Psoas muscle (tissue), 8 donors: ENCODE data around the gene BPI. TPM values are rescaled to one million over a fixed set of nuclear protein-coding genes. Genes with fewer than 3 reads are reported as not detected.

Experiments used
- ATAC-seq, 4 donors: fragments of 200-7000 bp; cut with Tn5 transposase; one replicate each; pipeline ENCODE4 v1.9.1; 2020; ENCODE audit warnings: moderate library complexity in 3 of 4, mild to moderate bottlenecking in 2 of 4
- DNase-seq, 2 donors: peaks; one replicate each; pipeline ENCODE4 v3.0.0-alpha.2; 2020
- H3K27ac ChIP-seq: fragments of 200-600 bp; one replicate; pipeline ENCODE4 v1.8.0; 2022
- H3K27me3 ChIP-seq, 3 donors: fragments of 200-600 bp in 1 of 3; one replicate each; pipeline versions ENCODE4 v1.6.1 to v1.8.0; 2013 to 2022; ENCODE audit warnings: low read length in 2 of 3, mild to moderate bottlenecking in 2 of 3, moderate library complexity in 1 of 3; ENCODE audit not compliant: insufficient read depth in 3 of 3
- H3K36me3 ChIP-seq, 2 donors: fragments of 200-600 bp in 1 of 2; one replicate each; pipeline versions ENCODE4 v1.6.1 to v1.8.0; 2013 to 2022; ENCODE audit warnings: low read depth in 1 of 2, mild to moderate bottlenecking in 1 of 2, moderate library complexity in 1 of 2; ENCODE audit not compliant: insufficient read depth in 1 of 2
- H3K4me1 ChIP-seq: fragments of 200-600 bp; one replicate; pipeline ENCODE4 v1.8.0; 2022
- H3K4me3 ChIP-seq: fragments of 200-600 bp; one replicate; pipeline ENCODE4 v1.8.0; 2022; ENCODE audit warnings: mild to moderate bottlenecking
- H3K9me3 ChIP-seq: fragments of 200-600 bp; one replicate; pipeline ENCODE4 v1.8.0; 2022
- CTCF ChIP-seq: fragments of 200-600 bp; IDR thresholded peaks from one replicate; pipeline ENCODE4 v1.8.0; 2022; ENCODE audit warnings: antibody characterized with exemption
- WGBS, 3 donors: extraction: QIAGEN DNeasy Blood & Tissue Kit; methylation state at CpG; one replicate each; pipeline versions ENCODE4 v1.1.6 to v1.1.7; 2013; 5-methylcytosine and 5-hydroxymethylcytosine counted together
- intact Hi-C, 2 donors: fragments of 100-400 bp; cut with DNase I; formaldehyde crosslinking; loops; one replicate each; pipeline versions ENCODE4 v1.11.0 to v1.14.2; 2022
- polyA plus RNA-seq, 3 donors: library from polyadenylated mRNA; stranded (reverse); fragments of 200-250 nt; gene quantifications; one replicate each; pipeline ENCODE4 v1.2.3, GENCODE V29; 2013
- total RNA-seq, 4 donors: library from RNA; stranded (reverse); fragmentation: NEBNext Ultra II Directional in 2 of 4; extraction: Animal tissue kit (Norgen Biotek cat#: 25700) in 2 of 4; gene quantifications; one replicate each; pipeline versions ENCODE4 v1.2.1 to v1.2.4, GENCODE V29; 2021 to 2023
- donor health status: healthy with polysubstance abuse.
- donor health status: DM: no; HTN: no; CAD: no; lungs with moderate emphysema.
- donor health status: Bipolar disorder and iron deficiency.
- donor health status: healthy.
- donor health status: DM: yes; HTN: yes; CAD: no.
- donor health status: DM: no; HTN: no; CAD: no.
- donor health status: DM: no; HTN: no; CAD: no.
- donor health status: DM: yes; HTN: yes; CAD: no.

The BPI gene
- total and polyA plus RNA-seq, 7 donors, result 0.06 to 0.49 (median 0.41) TPM; not detected in 4

GRCh38 chr20:38330638-38331037, 26.7 kb downstream of the BPI start:
- intact Hi-C loops, result no loop called here
- H3K9me3 ChIP-seq, result no peaks in the 10 kb centered on the region

GRCh38 chr20:38331245-38331644, 27.3 kb downstream of the BPI start:
- ATAC-seq, result no peak
- Histone ChIP-seq H3K4me3 (no peak overlapping the region), H3K27ac (no peak overlapping the region), H3K9me3 (no peaks in the 10 kb centered on the region), H3K36me3 (no peaks in the 10 kb centered on the region), H3K27me3 (peaks cover 0 to 2% (median 0%) of the 10 kb centered on the region in 3 donors), H3K4me1 (no peaks in the 10 kb centered on the region)
- no peak for TF ChIP-seq CTCF
- intact Hi-C loops, result no loop called here
- no peak for DNase-seq

More at GRCh38 chr20:38330638-38331037, 26.7 kb downstream of the BPI start:
- ATAC-seq (no peak), DNase-seq (no peak)
- no peaks in the 10 kb centered on the region for H3K4me1 ChIP-seq
- TF ChIP-seq CTCF, result no peak
- H3K27ac ChIP-seq, result no peak overlapping the region
- no peaks in the 10 kb centered on the region for H3K36me3 ChIP-seq
- no peak overlapping the region for H3K4me3 ChIP-seq
- 57 to 63% (median 61%) methylated on average over 3 of the region's 3 CpGs for WGBS, 3 donors
- peaks cover 0 to 2% (median 0%) of the 10 kb centered on the region in 3 donors for H3K27me3 ChIP-seq

- WGBS, 3 donors, result 74 to 82% (median 79%) methylated on average over 8 of the region's 8 CpGs
- Histone ChIP-seq H3K9me3 (no peaks in the 10 kb centered on the region), H3K36me3 (no peaks in the 10 kb centered on the region), H3K4me1 (no peaks in the 10 kb centered on the region), H3K27me3 (peaks cover 0 to 2% (median 0%) of the 10 kb centered on the region in 3 donors), H3K27ac (no peak overlapping the region), H3K4me3 (no peak overlapping the region)
- intact Hi-C loops, result no loop called here
- ATAC-seq (no peak), DNase-seq (no peak)
- TF ChIP-seq CTCF, result no peak
Measured at GRCh38 chr20:38331814-38332213, 27.9 kb downstream of the BPI start.

GRCh38 chr20:38334016-38334415, 30.1 kb downstream of the BPI start:
- no peaks in the 10 kb centered on the region for H3K4me1 ChIP-seq
- H3K9me3 ChIP-seq, result peaks cover 3% of the 10 kb centered on the region
- no peaks in the 10 kb centered on the region for H3K36me3 ChIP-seq
- WGBS, 3 donors, result 79 to 86% (median 80%) methylated on average over 8 of the region's 8 CpGs
- no peak overlapping the region for H3K4me3 ChIP-seq
- peaks cover 0 to 4% (median 0%) of the 10 kb centered on the region in 3 donors for H3K27me3 ChIP-seq
- no peak overlapping the region for H3K27ac ChIP-seq
- TF ChIP-seq CTCF, result no peak
- intact Hi-C loops, result no loop called here
- DNase-seq, result no peak
- ATAC-seq, result no peak

- Histone ChIP-seq H3K4me1 (no peaks in the 10 kb centered on the region), H3K9me3 (peaks cover 3% of the 10 kb centered on the region), H3K4me3 (no peak overlapping the region), H3K36me3 (no peaks in the 10 kb centered on the region), H3K27ac (no peak overlapping the region), H3K27me3 (peaks cover 0 to 4% (median 0%) of the 10 kb centered on the region in 3 donors)
- 31% methylated on average over 7 of the region's 7 CpGs for WGBS, 3 donors
- intact Hi-C loops, result no loop called here
- ATAC-seq (no peak), DNase-seq (no peak)
- TF ChIP-seq CTCF, result no peak
Measured at GRCh38 chr20:38336726-38337125, 32.8 kb downstream of the BPI start.
